Progenitor cell of endocrine pancreas (in vitro differentiated cells): ENCODE results near the gene BNC2. TPM values are rescaled to one million over a fixed set of nuclear protein-coding genes. Genes with fewer than 3 reads are reported as not detected.

Experiments used
- DNase-seq: peaks from one replicate; pipeline ENCODE4 v3.0.0; 2021; ENCODE audit warnings: low spot score; ENCODE audit not compliant: unreplicated experiment
- H3K27ac Mint-ChIP-seq: 2 replicates; pipeline ENCODE4 v1.8.0; 2021; ENCODE audit warnings: mild to moderate bottlenecking, moderate library complexity, mixed read lengths
- H3K27me3 Mint-ChIP-seq: 2 replicates; pipeline ENCODE4 v1.8.0; 2021; ENCODE audit warnings: mixed read lengths
- H3K36me3 Mint-ChIP-seq: 2 replicates; pipeline ENCODE4 v1.8.0; 2022; ENCODE audit warnings: mixed read lengths; ENCODE audit not compliant: insufficient read depth
- H3K4me1 Mint-ChIP-seq: 2 replicates; pipeline ENCODE4 v1.8.0; 2021; ENCODE audit warnings: low read depth, mixed read lengths
- H3K4me3 Mint-ChIP-seq: 2 replicates; pipeline ENCODE4 v1.8.0; 2021; ENCODE audit warnings: low read depth, mild to moderate bottlenecking, moderate library complexity, mixed read lengths
- H3K9me3 Mint-ChIP-seq: 2 replicates; pipeline ENCODE4 v1.8.0; 2021; ENCODE audit warnings: low read depth, mixed read lengths
- CTCF ChIP-seq: fragments of 200-600 bp; sonication (generic); IDR thresholded peaks from one replicate; pipeline ENCODE4 v1.5.0; 2021; ENCODE audit warnings: antibody characterized with exemption, mild to moderate bottlenecking; ENCODE audit not compliant: unreplicated experiment
- total RNA-seq: library from RNA; stranded (reverse); gene quantifications from 2 replicates; pipeline ENCODE4 v1.2.1, GENCODE V29; 2021

The BNC2 gene
- total RNA-seq, 1 donor from 2014 or later: 1.0 TPM

- peaks cover 41% of the 10 kb centered on the region for H3K27me3 Mint-ChIP-seq
- no peak for TF ChIP-seq CTCF
- no peaks in the 10 kb centered on the region for H3K9me3 Mint-ChIP-seq
- DNase-seq: no peak
- H3K36me3 Mint-ChIP-seq: no peaks in the 10 kb centered on the region
- H3K4me1 Mint-ChIP-seq: peaks cover 33% of the 10 kb centered on the region
- H3K4me3 Mint-ChIP-seq: peak overlapping the region; percentile 74
- H3K27ac Mint-ChIP-seq: peak overlapping the region; percentile 46
Observed at GRCh38 chr9:16727452-16728136, 142.9 kb downstream of the BNC2 start.

- peak overlapping the region; percentile 94 for H3K27ac Mint-ChIP-seq
- H3K9me3 Mint-ChIP-seq: no peaks in the 10 kb centered on the region
- peaks cover 41% of the 10 kb centered on the region for H3K27me3 Mint-ChIP-seq
- peak overlapping the region; percentile 74 for H3K4me3 Mint-ChIP-seq
- H3K36me3 Mint-ChIP-seq: no peaks in the 10 kb centered on the region
- no peak for TF ChIP-seq CTCF
- DNase-seq: peak; percentile 69
- H3K4me1 Mint-ChIP-seq: peaks cover 33% of the 10 kb centered on the region
Observed at GRCh38 chr9:16726718-16727451, 143.6 kb downstream of the BNC2 start.

- peak overlapping the region; percentile 33 for H3K4me3 Mint-ChIP-seq
- no peaks in the 10 kb centered on the region for H3K36me3 Mint-ChIP-seq
- no peaks in the 10 kb centered on the region for H3K9me3 Mint-ChIP-seq
- TF ChIP-seq CTCF: no peak
- DNase-seq: no peak
- peak overlapping the region; percentile 6 for H3K27ac Mint-ChIP-seq
- peaks cover 30% of the 10 kb centered on the region for H3K4me1 Mint-ChIP-seq
- peaks cover 50% of the 10 kb centered on the region for H3K27me3 Mint-ChIP-seq
Observed at GRCh38 chr9:16726029-16726428, 144.4 kb downstream of the BNC2 start.

- TF ChIP-seq CTCF: no peak
- no peak overlapping the region for H3K4me3 Mint-ChIP-seq
- H3K27me3 Mint-ChIP-seq: peaks cover 55% of the 10 kb centered on the region
- H3K9me3 Mint-ChIP-seq: no peaks in the 10 kb centered on the region
- H3K27ac Mint-ChIP-seq: no peak overlapping the region
- peaks cover 26% of the 10 kb centered on the region for H3K4me1 Mint-ChIP-seq
- DNase-seq: no peak
- no peaks in the 10 kb centered on the region for H3K36me3 Mint-ChIP-seq
Observed at GRCh38 chr9:16725066-16725465, 145.4 kb downstream of the BNC2 start.

GRCh38 chr9:16721972-16722371, 148.5 kb downstream of the BNC2 start:
- DNase-seq: no peak
- Mint-ChIP-seq H3K27me3 (peaks cover 41% of the 10 kb centered on the region), H3K4me3 (no peak overlapping the region), H3K27ac (no peak overlapping the region), H3K9me3 (no peaks in the 10 kb centered on the region), H3K4me1 (peaks cover 9% of the 10 kb centered on the region), H3K36me3 (no peaks in the 10 kb centered on the region)
- no peak for TF ChIP-seq CTCF
